Measurements from ENCODE around the gene NHLH2.

DNA sequence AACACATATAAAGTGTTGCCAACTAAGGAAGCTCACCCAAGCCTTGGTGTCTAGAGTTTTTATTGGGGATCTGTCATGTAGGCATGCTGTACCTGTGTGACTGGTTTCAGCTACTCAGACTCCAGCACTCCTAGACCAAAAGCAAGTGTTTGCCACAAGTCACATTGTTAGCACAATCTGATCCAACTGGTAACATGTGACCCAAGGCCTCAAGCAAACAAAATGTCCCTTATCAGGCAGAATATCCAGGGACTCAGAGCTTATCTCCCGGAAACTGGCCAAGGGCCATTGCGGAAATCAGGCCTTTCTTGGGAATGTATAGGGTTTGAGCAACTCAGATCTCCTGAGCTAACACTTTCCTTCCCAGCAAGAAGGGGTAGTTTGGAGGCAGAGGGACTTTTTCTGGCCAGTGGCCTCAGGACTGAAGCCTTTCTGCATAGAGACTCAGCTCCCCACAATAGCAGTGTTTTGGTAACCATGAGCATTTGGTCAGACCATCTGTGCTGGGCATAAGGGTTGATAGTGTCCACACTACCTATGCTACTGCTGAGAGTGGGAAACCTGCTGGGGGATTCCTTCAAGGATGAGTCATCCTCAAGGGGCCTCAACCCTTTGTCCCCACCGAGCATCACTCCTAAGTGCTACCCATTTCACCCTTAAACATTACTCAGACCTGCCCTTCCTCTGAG, 29.6 kb downstream of the NHLH2 start:
- TF ChIP-seq CTCF (IDR thresholded peaks at IDR 0.05) (no peak), POLR2A (IDR thresholded peaks at IDR 0.05) (no peak), POLR2AphosphoS5 (IDR thresholded peaks at IDR 0.05) (no peak)

All from sigmoid colon (tissue), 4 donors.